ENCODE data around the gene THPO.

THPO gene

GRCh38 chr3:184386047-184386806 is 8.2 kb upstream of the THPO start:
- Histone ChIP-seq H3K27me3 (replicated peaks; ENCODE audit: control insufficient read depth, insufficient read depth, low read length, poor library complexity, severe bottlenecking) (peaks cover 15% of the 10 kb centered on the region), H3K27ac (ENCODE audit: insufficient read depth, low read length, poor library complexity, severe bottlenecking) (no peak overlapping the region), H3K9me3 (ENCODE audit: control insufficient read depth, low read length) (no peaks in the 10 kb centered on the region), H3K4me1 (ENCODE audit: control insufficient read depth, insufficient read depth, low read length, poor library complexity, severe bottlenecking) (peaks cover 6% of the 10 kb centered on the region), H3K36me3 (ENCODE audit: control insufficient read depth, insufficient read depth, low read length) (no peaks in the 10 kb centered on the region), H3K4me3 (ENCODE audit: insufficient read depth, low read depth, low read length, poor library complexity, severe bottlenecking) (no peak overlapping the region)
- no peak for DNase-seq

GRCh38 chr3:184384856-184385422 is 6.9 kb upstream of the THPO start:
- Histone ChIP-seq H3K4me3 (ENCODE audit: insufficient read depth, low read depth, low read length, poor library complexity, severe bottlenecking) (no peak overlapping the region), H3K27me3 (replicated peaks; ENCODE audit: control insufficient read depth, insufficient read depth, low read length, poor library complexity, severe bottlenecking) (peaks cover 23% of the 10 kb centered on the region)
- DNase-seq, result no peak

GRCh38 chr3:184384342-184384741 is 6.3 kb upstream of the THPO start:
- Histone ChIP-seq H3K27me3 (replicated peaks; ENCODE audit: control insufficient read depth, insufficient read depth, low read length, poor library complexity, severe bottlenecking) (peaks cover 23% of the 10 kb centered on the region), H3K9me3 (ENCODE audit: control insufficient read depth, low read length) (no peaks in the 10 kb centered on the region), H3K4me1 (ENCODE audit: control insufficient read depth, insufficient read depth, low read length, poor library complexity, severe bottlenecking) (peaks cover 14% of the 10 kb centered on the region), H3K36me3 (ENCODE audit: control insufficient read depth, insufficient read depth, low read length) (no peaks in the 10 kb centered on the region), H3K4me3 (ENCODE audit: insufficient read depth, low read depth, low read length, poor library complexity, severe bottlenecking) (no peak overlapping the region), H3K27ac (ENCODE audit: insufficient read depth, low read length, poor library complexity, severe bottlenecking) (no peak overlapping the region)
- DNase-seq, result no peak

More at GRCh38 chr3:184384856-184385422, 6.9 kb upstream of the THPO start:
- peaks cover 14% of the 10 kb centered on the region for H3K4me1 ChIP-seq (ENCODE audit: control insufficient read depth, insufficient read depth, low read length, poor library complexity, severe bottlenecking)
- no peaks in the 10 kb centered on the region for H3K9me3 ChIP-seq (ENCODE audit: control insufficient read depth, low read length)
- H3K27ac ChIP-seq (ENCODE audit: insufficient read depth, low read length, poor library complexity, severe bottlenecking), result no peak overlapping the region
- H3K36me3 ChIP-seq (ENCODE audit: control insufficient read depth, insufficient read depth, low read length), result no peaks in the 10 kb centered on the region

- peaks cover 23% of the 10 kb centered on the region for H3K27me3 ChIP-seq (replicated peaks; ENCODE audit: control insufficient read depth, insufficient read depth, low read length, poor library complexity, severe bottlenecking)
- no peak for DNase-seq
- no peaks in the 10 kb centered on the region for H3K36me3 ChIP-seq (ENCODE audit: control insufficient read depth, insufficient read depth, low read length)
- no peak overlapping the region for H3K4me3 ChIP-seq (ENCODE audit: insufficient read depth, low read depth, low read length, poor library complexity, severe bottlenecking)
- no peaks in the 10 kb centered on the region for H3K9me3 ChIP-seq (ENCODE audit: control insufficient read depth, low read length)
- no peak overlapping the region for H3K27ac ChIP-seq (ENCODE audit: insufficient read depth, low read length, poor library complexity, severe bottlenecking)
- H3K4me1 ChIP-seq (ENCODE audit: control insufficient read depth, insufficient read depth, low read length, poor library complexity, severe bottlenecking), result peaks cover 14% of the 10 kb centered on the region
Measured at GRCh38 chr3:184383033-184383740, 5.2 kb upstream of the THPO start.

GRCh38 chr3:184382326-184383032 is 4.5 kb upstream of the THPO start:
- Histone ChIP-seq H3K27ac (ENCODE audit: insufficient read depth, low read length, poor library complexity, severe bottlenecking) (no peak overlapping the region), H3K27me3 (replicated peaks; ENCODE audit: control insufficient read depth, insufficient read depth, low read length, poor library complexity, severe bottlenecking) (peaks cover 27% of the 10 kb centered on the region), H3K9me3 (ENCODE audit: control insufficient read depth, low read length) (no peaks in the 10 kb centered on the region), H3K4me3 (ENCODE audit: insufficient read depth, low read depth, low read length, poor library complexity, severe bottlenecking) (no peak overlapping the region), H3K4me1 (ENCODE audit: control insufficient read depth, insufficient read depth, low read length, poor library complexity, severe bottlenecking) (peaks cover 14% of the 10 kb centered on the region), H3K36me3 (ENCODE audit: control insufficient read depth, insufficient read depth, low read length) (no peaks in the 10 kb centered on the region)
- no peak for DNase-seq

GRCh38 chr3:184381261-184382224 is 3.5 kb upstream of the THPO start:
- H3K27me3 ChIP-seq (replicated peaks; ENCODE audit: control insufficient read depth, insufficient read depth, low read length, poor library complexity, severe bottlenecking), result peaks cover 27% of the 10 kb centered on the region
- H3K4me1 ChIP-seq (ENCODE audit: control insufficient read depth, insufficient read depth, low read length, poor library complexity, severe bottlenecking), result peaks cover 14% of the 10 kb centered on the region
- peak overlapping the region; percentile 53 for H3K4me3 ChIP-seq (ENCODE audit: insufficient read depth, low read depth, low read length, poor library complexity, severe bottlenecking)
- H3K36me3 ChIP-seq (ENCODE audit: control insufficient read depth, insufficient read depth, low read length), result no peaks in the 10 kb centered on the region
- no peak for DNase-seq
- no peaks in the 10 kb centered on the region for H3K9me3 ChIP-seq (ENCODE audit: control insufficient read depth, low read length)
- no peak overlapping the region for H3K27ac ChIP-seq (ENCODE audit: insufficient read depth, low read length, poor library complexity, severe bottlenecking)

- Histone ChIP-seq H3K9me3 (ENCODE audit: control insufficient read depth, low read length) (no peaks in the 10 kb centered on the region), H3K4me3 (ENCODE audit: insufficient read depth, low read depth, low read length, poor library complexity, severe bottlenecking) (peak overlapping the region; percentile 53), H3K36me3 (ENCODE audit: control insufficient read depth, insufficient read depth, low read length) (no peaks in the 10 kb centered on the region), H3K27ac (ENCODE audit: insufficient read depth, low read length, poor library complexity, severe bottlenecking) (no peak overlapping the region), H3K4me1 (ENCODE audit: control insufficient read depth, insufficient read depth, low read length, poor library complexity, severe bottlenecking) (peaks cover 14% of the 10 kb centered on the region), H3K27me3 (replicated peaks; ENCODE audit: control insufficient read depth, insufficient read depth, low read length, poor library complexity, severe bottlenecking) (peaks cover 27% of the 10 kb centered on the region)
- no peak for DNase-seq
Measured at GRCh38 chr3:184380627-184381260, 2.7 kb upstream of the THPO start.

GRCh38 chr3:184380185-184380626 is 2.2 kb upstream of the THPO start:
- H3K9me3 ChIP-seq (ENCODE audit: control insufficient read depth, low read length), result no peaks in the 10 kb centered on the region
- no peak overlapping the region for H3K27ac ChIP-seq (ENCODE audit: insufficient read depth, low read length, poor library complexity, severe bottlenecking)
- no peaks in the 10 kb centered on the region for H3K36me3 ChIP-seq (ENCODE audit: control insufficient read depth, insufficient read depth, low read length)
- peaks cover 14% of the 10 kb centered on the region for H3K4me1 ChIP-seq (ENCODE audit: control insufficient read depth, insufficient read depth, low read length, poor library complexity, severe bottlenecking)
- DNase-seq, result no peak
- H3K4me3 ChIP-seq (ENCODE audit: insufficient read depth, low read depth, low read length, poor library complexity, severe bottlenecking), result peak overlapping the region; percentile 53
- peaks cover 27% of the 10 kb centered on the region for H3K27me3 ChIP-seq (replicated peaks; ENCODE audit: control insufficient read depth, insufficient read depth, low read length, poor library complexity, severe bottlenecking)

Measured in effector memory CD4-positive, alpha-beta T cell (primary cell).